ENCODE data around the gene CDH20. TPM values are rescaled to one million over a fixed set of nuclear protein-coding genes. Genes with fewer than 3 reads are reported as not detected.

CDH20 gene
- total RNA-seq, 4 donors from 2014 or later = 1.2 to 4.1 (median 1.6) TPM

DNA sequence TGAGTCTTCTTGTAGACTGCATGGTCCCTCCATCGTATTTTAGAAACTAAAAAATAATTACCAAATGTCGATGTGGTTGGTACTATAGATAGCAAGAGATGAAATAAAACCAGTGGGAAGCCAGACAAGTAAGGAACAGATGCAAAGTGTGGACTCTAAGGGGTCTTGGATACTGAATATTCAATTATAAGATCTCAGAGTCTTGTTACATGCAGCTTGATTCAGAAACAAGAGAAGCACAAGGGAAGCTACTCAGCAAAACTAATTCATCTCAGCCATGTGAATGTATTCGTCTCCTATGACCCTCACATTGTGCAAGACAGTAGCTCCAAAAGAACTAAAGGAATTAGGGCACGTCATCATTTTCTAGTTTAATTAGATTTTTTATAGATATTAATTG is 80.9 kb downstream of the CDH20 start:
- H3K4me1 ChIP-seq = no peaks in the 10 kb centered on the region
- no peak overlapping the region for H3K4me3 ChIP-seq
- no peak for DNase-seq (ENCODE audit: low spot score in 2 of 2)
- no peaks in the 10 kb centered on the region for H3K36me3 ChIP-seq
- no peak overlapping the region for H3K27ac ChIP-seq
- WGBS = 80% methylated on average over 4 of the region's 4 CpGs
- TF ChIP-seq POLR2A (IDR thresholded peaks at IDR 0.05) (no peak), POLR2AphosphoS5 (IDR thresholded peaks at IDR 0.05) (no peak), EP300 (IDR thresholded peaks at IDR 0.05) (no peak)
- TF ChIP-seq, protein P1, sequence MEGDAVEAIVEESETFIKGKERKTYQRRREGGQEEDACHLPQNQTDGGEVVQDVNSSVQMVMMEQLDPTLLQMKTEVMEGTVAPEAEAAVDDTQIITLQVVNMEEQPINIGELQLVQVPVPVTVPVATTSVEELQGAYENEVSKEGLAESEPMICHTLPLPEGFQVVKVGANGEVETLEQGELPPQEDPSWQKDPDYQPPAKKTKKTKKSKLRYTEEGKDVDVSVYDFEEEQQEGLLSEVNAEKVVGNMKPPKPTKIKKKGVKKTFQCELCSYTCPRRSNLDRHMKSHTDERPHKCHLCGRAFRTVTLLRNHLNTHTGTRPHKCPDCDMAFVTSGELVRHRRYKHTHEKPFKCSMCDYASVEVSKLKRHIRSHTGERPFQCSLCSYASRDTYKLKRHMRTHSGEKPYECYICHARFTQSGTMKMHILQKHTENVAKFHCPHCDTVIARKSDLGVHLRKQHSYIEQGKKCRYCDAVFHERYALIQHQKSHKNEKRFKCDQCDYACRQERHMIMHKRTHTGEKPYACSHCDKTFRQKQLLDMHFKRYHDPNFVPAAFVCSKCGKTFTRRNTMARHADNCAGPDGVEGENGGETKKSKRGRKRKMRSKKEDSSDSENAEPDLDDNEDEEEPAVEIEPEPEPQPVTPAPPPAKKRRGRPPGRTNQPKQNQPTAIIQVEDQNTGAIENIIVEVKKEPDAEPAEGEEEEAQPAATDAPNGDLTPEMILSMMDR (IDR thresholded peaks at IDR 0.05) = no peak
- H3K27me3 ChIP-seq = no peaks in the 10 kb centered on the region
- no peaks in the 10 kb centered on the region for H3K9me3 ChIP-seq

DNA sequence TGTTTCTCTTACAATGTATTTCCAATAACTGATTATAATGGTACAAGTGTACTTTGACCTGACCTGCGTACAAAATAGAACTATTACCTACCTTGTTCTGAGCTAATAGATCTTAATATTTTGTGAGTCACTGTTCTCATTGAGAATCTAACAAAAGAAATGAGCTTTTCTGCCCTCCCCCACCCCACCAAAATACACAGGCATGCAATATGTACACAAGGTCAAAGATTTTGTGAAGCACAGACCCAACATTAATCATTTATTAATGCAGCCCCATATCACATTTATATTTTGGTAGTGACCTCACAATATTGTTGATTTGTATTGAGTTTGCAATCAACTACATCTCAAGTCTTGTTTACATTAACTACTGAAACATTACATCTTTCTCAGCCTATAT is 86.5 kb downstream of the CDH20 start:
- Histone ChIP-seq H3K4me1 (no peaks in the 10 kb centered on the region), H3K4me3 (no peak overlapping the region), H3K27ac (no peak overlapping the region), H3K9me3 (no peaks in the 10 kb centered on the region), H3K27me3 (no peaks in the 10 kb centered on the region), H3K36me3 (no peaks in the 10 kb centered on the region)
- TF ChIP-seq POLR2AphosphoS5 (IDR thresholded peaks at IDR 0.05) (no peak), EP300 (IDR thresholded peaks at IDR 0.05) (no peak), POLR2A (IDR thresholded peaks at IDR 0.05) (no peak)
- TF ChIP-seq, protein P1 (IDR thresholded peaks at IDR 0.05) = no peak
- DNase-seq (ENCODE audit: low spot score in 2 of 2) = no peak
- 100% methylated on average over 1 of the region's 1 CpG for WGBS

GRCh38 chr18:61420218-61420885 is 87.1 kb downstream of the CDH20 start:
- no peak overlapping the region for H3K4me3 ChIP-seq
- TF ChIP-seq POLR2A (IDR thresholded peaks at IDR 0.05) (no peak), EP300 (IDR thresholded peaks at IDR 0.05) (no peak), POLR2AphosphoS5 (IDR thresholded peaks at IDR 0.05) (no peak)
- TF ChIP-seq, protein P1 (IDR thresholded peaks at IDR 0.05) = no peak
- no peaks in the 10 kb centered on the region for H3K36me3 ChIP-seq
- no peaks in the 10 kb centered on the region for H3K27me3 ChIP-seq
- H3K9me3 ChIP-seq = no peaks in the 10 kb centered on the region
- WGBS = 78% methylated on average over 7 of the region's 7 CpGs
- no peaks in the 10 kb centered on the region for H3K4me1 ChIP-seq
- no peak overlapping the region for H3K27ac ChIP-seq
- DNase-seq (ENCODE audit: low spot score in 2 of 2) = no peak

DNA sequence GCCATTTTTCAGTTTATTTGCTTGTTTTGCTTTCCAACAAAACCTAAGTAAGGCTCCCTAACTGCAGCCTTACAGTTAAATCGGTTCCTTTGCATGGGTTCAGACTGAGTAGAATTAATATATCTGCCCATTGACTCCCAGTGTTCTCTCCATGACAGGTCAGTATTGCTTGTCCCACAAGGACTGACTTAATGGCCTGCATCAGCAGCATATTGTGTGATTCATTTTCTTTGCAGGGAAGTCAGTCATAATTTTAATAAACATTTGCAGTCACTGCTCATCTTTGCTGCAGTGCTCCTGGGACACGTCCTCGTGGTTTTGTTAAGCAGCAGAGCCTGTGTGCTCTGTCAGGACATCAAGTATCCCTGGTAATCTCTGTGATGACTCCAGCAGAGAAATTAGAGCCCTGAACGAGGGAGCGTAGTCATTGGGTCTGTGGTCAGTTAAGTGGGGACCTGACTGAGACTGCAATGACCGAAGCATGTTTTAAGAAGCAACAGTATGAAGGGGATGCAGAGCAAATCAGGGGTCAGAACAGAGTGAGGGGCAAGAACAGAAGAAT is 93.3 kb downstream of the CDH20 start:
- H3K4me1 ChIP-seq = no peaks in the 10 kb centered on the region
- no peaks in the 10 kb centered on the region for H3K27me3 ChIP-seq
- H3K9me3 ChIP-seq = no peaks in the 10 kb centered on the region
- no peak overlapping the region for H3K4me3 ChIP-seq
- WGBS = 72% methylated on average over 6 of the region's 6 CpGs
- no peak overlapping the region for H3K27ac ChIP-seq
- no peaks in the 10 kb centered on the region for H3K36me3 ChIP-seq
- no peak for TF ChIP-seq EP300 (IDR thresholded peaks at IDR 0.05)
- no peak for TF ChIP-seq POLR2A (IDR thresholded peaks at IDR 0.05)
- TF ChIP-seq, protein P1 (IDR thresholded peaks at IDR 0.05) = no peak
- no peak for TF ChIP-seq POLR2AphosphoS5 (IDR thresholded peaks at IDR 0.05)
- DNase-seq (ENCODE audit: low spot score in 2 of 2) = no peak

DNA sequence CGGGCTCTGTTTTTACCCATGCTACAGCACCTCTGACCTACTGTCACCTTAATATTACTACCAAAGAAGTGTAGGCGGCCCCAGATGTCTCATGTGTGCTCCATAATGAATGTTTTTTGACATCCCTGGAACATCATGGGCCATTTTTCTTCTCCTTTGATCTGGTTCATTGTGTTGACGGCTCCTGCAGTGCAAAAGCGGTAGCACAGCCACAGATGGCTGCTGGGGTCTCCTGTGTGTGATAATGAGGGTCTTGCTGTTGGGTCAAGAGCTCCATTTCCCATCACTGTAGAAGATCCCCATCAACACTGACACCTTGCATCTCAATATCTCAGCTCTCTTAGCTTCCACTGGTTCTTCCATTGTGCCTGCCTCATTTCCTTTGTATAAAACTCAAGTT is 95.0 kb downstream of the CDH20 start:
- no peak overlapping the region for H3K4me3 ChIP-seq
- H3K36me3 ChIP-seq = no peaks in the 10 kb centered on the region
- no peak for DNase-seq (ENCODE audit: low spot score in 2 of 2)
- 81% methylated on average over 4 of the region's 4 CpGs for WGBS
- H3K9me3 ChIP-seq = no peaks in the 10 kb centered on the region
- H3K4me1 ChIP-seq = no peaks in the 10 kb centered on the region
- TF ChIP-seq EP300 (IDR thresholded peaks at IDR 0.05) (no peak), POLR2AphosphoS5 (IDR thresholded peaks at IDR 0.05) (no peak), POLR2A (IDR thresholded peaks at IDR 0.05) (no peak)
- TF ChIP-seq, protein P1 (IDR thresholded peaks at IDR 0.05) = no peak
- H3K27ac ChIP-seq = no peak overlapping the region
- no peaks in the 10 kb centered on the region for H3K27me3 ChIP-seq

Measured in suprapubic skin (tissue), 4 donors.